ENCODE results near the gene PLXNC1.
A peak's percentile ranks its signal among the peaks of the same experiment; 100 is the strongest.

PLXNC1 gene

DNA sequence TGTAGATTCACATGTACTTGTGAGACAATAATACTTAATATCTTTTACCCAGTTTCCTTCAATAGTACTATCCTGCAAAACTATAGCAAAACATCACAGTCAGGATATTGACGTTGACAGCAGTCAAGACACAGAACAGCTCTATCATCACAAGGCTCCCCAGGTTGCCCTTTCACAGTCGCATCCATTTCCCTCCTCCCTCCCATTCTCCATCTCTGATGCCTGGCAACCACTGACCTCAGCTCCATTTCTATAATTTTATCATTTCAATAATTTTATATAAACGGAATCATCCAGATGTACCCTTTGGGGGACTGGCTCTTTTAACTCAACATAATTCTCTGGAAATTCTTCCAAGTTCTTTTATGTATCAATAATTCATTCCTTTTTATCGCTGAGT, 81.5 kb downstream of the PLXNC1 start:
- no peak for DNase-seq (ENCODE audit: low read depth in 1 of 2, low spot score in 1 of 2)

DNA sequence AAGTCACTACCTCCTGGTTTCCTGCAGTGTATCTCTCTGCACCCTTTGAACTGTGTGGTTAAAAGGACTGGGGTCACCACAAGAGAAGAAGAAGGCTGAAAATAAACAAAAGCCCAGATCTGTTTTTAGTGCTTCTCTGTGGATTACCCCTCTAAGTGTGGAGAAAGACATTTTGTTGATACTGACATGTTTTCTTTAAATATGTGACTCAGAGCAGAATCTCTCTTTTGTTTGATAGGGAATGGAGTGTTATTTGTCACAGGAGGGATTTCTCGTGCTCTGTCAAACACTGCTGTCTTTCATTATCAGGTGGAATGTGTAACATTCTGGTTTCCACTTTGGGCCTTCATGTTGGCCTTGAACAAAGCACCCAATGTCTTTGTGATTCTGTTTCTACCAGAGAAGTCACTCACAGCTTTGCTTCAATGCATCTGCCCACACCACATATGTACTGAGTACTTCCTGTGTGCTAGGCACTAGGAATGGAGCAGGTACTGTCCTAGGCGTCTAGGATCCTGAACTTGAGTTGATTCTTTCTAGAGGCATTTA, 82.1 kb downstream of the PLXNC1 start:
- DNase-seq (ENCODE audit: low read depth in 1 of 2, low spot score in 1 of 2), result no peak

DNA sequence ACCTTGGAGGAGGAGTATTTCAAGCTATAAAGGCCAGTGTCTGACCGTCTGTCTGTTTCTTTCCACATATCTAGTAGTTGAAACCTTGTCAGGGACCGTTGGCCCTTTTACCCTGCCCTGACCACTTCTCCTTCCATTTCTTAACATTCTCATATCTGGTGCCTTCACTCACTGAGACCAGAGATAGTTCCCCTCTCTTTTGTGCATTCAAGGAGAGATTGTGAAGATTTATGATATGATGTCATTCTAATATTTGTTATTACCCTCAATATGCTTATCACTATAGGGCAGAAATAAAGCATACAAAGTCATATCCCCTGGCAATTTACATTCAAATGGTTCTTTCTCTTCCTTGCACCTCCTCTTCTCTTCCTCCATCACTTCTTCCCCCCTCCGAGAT, 83.3 kb downstream of the PLXNC1 start:
- no peak for DNase-seq (ENCODE audit: low read depth in 1 of 2, low spot score in 1 of 2)

DNA sequence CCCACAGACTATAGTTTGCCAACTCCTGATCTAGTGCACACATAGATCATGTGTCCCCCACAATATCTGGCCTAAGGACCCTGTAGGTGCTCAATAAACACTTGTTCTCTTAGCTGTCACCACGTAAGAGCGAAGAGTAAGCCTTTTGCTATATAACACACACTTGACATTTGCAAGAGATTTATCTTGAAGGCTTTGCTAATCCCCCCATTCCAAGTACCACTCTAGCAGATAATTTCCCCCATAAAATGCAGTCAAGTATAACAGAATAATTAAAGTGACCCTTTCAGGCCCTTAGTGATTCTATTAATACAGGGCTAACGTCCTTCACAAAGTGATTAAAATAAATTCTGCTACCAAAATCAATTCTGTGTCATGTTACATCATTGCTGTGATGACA, 87.5 kb downstream of the PLXNC1 start:
- no peak for DNase-seq (ENCODE audit: low read depth in 1 of 2, low spot score in 1 of 2)

DNA sequence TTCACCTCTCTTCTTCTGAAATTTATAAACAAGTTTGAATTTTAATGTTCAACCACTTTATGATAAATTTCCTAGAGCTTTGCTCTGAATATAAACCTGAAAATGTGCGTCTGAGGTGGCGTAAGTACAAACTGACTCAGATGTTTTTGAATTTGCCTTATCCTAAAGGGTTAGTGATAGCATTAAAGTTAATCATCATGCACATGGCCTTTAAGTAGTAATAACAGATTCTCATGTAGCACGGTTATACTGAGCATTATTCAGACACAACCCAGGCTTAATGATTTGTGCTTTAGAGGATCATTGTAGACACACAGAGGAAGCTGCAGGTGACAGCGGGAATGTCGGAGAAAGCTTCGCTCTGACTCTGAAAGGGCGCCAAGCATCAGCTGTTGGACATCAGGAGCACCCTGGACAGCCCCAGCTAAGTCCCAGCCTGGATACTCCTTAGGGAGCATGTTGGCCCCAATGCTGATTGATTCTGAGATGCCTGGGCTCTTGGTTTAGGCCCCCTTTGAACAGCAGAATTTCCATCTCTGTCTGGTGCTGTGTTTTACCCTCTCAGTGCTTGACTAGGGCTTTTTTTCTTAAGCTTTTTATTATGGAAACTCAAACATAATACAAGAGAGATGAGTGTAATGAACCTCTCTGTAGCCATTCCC, 91.1 kb downstream of the PLXNC1 start:
- no peak for DNase-seq (ENCODE audit: low read depth in 1 of 2, low spot score in 1 of 2)

DNA sequence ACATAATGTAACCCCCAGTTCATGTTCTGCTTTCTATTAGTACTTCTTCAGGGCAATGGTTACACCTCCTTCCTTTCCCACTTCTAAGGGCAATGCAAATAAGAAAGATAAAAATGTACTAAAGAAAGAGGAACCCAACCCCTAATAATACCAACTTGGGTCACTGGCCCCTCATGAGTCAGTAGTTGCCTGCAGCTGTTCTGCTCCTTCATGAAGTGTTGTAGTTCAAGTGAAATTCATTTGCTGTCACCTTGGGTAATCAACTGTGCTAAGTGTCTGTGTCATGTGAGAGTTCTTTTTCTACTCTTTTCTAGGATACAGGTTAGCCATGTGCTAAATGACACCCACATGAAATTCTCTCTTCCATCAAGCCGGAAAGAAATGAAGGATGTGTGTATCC, 91.8 kb downstream of the PLXNC1 start:
- no peak for DNase-seq (ENCODE audit: low read depth in 1 of 2, low spot score in 1 of 2)

DNA sequence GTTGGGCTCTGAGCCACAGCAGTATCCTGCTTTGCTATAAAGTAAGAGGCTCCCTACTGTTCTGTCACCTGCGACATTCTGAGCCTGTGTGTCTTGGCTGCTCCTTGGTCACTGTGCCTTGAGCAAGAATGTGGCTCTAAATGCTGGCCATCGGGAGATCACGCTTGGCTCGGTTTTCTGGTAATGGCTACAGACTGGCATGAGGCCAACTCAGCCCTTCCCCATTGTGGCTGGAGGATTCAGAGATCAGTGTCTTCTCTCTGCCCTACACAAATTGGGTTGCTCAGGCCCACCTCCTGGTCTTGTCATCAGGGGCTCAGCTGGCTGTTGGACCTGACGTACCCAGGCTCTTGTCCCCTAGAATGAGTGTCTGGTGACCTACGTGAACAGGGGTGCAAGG, 94.5 kb downstream of the PLXNC1 start:
- DNase-seq (ENCODE audit: low read depth in 1 of 2, low spot score in 1 of 2), result no peak

DNA sequence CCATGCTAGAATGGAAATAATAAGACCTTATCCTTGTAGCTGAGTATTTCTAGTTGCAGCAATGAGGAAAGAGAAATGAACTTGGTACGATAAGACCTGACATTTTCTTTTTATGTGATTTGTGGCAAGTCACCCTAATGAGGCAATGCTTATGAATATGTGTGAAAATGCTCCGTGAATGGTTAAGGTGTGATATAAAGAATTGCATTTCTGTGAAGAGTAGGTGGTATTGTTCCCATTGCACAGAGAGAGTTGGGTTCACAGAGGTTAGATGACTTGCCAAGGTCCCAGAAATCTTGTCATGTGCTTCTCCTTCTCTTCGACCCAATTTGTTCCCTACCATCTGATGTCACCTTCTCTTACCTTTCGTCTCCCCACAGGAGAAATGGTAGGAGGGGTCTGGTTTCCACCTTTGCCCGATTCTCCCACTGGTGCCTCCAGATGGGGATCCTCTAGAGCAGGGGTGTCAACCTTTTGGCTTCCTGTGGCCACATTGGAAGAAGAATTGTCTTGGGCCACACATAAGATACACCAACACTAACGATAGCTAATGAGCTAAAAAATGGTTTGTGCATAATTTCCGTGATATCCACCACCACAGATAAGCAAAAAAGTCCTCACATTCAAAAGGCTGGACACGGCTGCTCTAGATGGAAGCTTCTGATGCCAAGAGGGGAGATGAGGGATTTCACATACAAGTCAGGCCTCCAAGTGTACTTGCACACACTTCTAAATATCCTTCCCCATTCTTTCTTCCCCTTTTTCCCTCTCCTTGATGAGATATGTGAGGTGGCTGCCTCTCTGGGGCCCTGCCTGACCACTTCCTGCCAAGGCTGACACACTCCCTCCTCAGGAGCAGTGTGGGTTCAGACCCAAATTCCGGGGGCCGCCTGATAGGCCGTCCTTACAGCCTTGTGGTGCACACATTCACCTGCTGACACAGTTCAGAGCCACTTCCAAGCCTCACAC, 96.1 kb downstream of the PLXNC1 start:
- peak in 1 of 2 donors; percentile 18 for DNase-seq (ENCODE audit: low read depth in 1 of 2, low spot score in 1 of 2)

DNA sequence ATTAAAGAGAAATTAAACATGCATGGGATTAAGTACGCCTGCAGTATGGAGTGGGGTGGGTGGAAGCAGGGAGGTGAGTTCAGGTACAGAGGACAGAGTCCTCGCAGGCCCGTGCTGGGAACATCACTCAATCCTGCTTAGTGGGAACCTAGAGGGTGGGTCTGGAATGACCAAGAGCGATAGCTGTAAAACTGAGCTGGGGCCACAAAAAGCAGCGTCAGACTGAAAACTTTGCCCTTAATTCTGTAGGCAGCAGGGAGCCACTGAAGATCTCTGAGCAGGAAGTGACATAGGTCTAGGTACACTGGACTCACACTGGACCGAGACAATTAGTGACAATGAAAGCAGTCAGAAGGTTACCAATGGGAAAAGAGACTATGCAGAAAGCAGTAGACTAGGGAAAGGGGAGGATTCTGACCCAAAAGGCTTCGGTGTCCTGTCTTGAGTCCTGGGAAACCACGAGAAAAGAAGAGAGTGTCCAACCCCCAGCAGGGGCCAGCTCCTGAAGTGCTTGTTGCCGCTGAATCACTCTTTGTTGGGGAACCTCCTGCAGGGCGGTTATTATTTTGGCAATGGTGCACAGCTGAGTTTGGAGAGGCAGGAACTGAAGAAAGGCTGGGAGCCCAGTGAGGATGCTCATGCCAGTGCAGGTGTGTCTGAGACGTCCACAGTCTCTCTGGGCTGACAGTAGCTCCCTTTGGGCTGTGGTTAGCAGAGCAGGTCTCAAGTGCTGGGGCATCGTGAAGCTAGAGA, 97.4 kb downstream of the PLXNC1 start:
- no peak for DNase-seq (ENCODE audit: low read depth in 1 of 2, low spot score in 1 of 2)

DNA sequence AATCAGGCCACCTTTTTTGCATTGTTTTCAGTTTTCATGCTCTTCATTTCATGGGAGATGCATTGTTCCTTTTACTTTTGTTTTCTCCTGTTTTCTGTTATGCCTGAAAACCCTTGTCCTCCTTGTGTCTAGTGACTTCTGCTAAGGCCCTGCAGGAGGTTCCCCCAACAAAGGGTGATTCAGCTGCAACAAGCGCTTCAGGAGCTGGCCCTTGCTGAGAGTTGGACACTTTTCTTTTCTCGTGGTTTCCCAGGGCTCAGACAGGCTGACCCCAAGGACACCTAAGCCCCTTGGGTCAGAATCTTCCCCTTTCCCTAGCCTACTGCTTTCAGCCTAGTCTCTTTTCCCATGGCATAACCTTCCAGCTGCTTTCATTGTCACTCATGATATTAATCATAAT, 98.9 kb downstream of the PLXNC1 start:
- no peak for DNase-seq (ENCODE audit: low read depth in 1 of 2, low spot score in 1 of 2)

DNA sequence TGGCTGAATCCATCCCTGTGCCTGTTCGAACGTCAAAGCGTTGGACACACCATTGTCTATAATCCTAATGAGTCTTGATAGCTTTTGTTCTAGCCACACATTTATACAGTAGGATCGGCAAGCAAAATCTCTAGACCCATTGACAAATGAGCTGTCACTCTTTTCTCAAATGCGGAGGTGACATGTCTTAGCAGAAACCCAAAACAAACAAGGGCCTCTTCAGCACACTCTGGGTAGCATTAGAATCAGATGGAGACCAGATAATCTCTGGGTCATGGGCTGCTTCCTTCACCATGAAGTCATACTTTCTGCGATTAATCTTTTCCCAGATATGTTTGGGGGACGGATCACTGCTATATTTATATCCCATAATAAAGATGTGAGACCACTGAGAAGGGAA, 100.2 kb downstream of the PLXNC1 start:
- DNase-seq (ENCODE audit: low read depth in 1 of 2, low spot score in 1 of 2), result no peak

DNA sequence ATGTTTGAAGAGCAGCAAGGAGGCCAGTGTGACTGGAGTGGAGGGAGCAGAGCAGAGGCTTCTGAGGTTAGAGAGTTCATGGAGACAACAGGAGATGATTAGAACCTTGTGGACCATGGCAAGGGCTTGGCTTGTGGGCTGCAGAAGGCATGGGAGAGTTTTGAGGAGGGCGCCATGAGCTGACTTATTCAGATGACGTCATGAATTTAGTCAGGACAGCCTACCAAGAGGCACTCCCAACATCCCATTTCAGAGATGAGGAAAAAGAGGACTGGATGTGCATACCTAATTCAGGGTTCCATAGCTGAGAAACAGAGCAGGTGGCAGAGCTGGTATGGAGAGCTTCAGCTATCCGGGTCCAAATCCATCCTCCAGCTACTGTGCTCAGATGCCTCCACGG, 101.8 kb downstream of the PLXNC1 start:
- DNase-seq (ENCODE audit: low read depth in 1 of 2, low spot score in 1 of 2), result no peak

DNA sequence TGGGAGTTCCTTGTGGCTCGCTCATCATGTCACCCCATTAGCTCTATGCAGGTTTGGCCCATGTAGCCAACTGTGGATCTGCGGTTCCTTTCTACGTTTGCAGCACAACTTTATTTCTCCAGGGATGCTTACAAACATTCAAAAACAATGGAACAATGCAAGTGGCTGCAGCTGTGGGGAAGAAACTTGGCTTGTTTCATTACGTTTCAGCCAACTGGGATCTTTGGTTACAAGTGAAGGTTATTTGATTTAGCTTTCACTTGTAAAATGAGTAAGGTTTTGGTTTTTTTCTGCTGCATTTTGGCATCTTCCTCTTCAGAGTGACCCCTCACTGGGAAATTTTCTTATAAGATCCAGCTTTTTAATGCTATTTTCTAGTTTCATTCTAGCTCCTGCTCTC, 105.9 kb downstream of the PLXNC1 start:
- DNase-seq (ENCODE audit: low read depth in 1 of 2, low spot score in 1 of 2), result no peak

DNA sequence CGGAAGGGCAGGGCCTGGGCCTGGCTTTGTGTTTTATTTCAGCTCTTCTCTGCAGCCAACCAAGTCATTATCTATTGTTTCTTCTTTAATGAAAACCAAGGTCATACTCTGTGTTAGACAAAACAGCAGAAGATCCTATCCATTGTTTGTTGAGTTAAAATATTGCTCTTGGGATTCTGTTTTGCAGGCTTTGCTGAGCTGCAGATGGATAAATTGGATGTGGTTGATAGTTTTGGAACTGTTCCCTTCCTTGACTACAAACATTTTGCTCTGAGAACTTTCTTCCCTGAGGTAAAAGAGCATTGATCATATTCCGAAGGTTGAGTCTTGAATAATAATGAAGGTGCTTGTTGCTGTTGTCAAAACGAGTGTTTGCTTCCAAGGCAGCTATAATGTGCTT, 106.6 kb downstream of the PLXNC1 start:
- DNase-seq (ENCODE audit: low read depth in 1 of 2, low spot score in 1 of 2), result no peak

DNA sequence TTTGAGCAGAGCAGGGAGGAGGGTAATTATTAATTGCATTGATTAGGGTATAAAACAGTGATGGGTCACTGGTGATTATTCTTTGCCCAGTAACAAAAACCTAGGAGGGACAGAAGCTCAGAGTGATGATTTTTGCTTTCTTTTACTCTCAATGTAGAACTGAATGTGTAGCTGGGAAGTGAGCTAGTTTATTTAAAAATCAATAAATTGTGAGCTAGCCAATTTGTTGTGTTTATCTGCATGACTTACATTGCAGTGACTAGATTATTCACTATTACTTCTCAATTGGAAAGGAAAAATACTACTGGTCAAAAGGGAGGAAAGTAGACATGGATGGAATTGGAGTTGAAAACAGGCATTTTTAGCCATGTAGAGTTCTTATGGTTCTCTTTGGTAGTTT, 107.1 kb downstream of the PLXNC1 start:
- DNase-seq (ENCODE audit: low read depth in 1 of 2, low spot score in 1 of 2), result no peak

DNA sequence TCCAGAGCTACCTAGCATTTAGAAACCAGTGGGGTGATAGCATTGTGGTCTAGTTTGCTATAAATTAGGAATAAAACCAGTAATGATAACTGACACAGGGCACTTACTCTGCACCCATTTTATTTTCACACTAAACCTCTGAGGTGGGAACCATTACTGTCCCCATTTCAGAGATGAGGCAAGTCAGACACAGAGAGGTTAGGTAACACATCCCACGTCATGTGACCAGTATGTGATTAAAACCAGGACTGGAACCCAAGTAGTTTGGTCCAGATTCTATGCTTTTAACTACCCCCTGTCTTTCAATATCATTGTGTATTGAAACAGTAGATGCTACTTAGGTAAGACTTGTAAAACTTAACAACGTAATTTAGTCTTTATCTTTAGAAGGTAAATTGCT, 110.2 kb downstream of the PLXNC1 start:
- no peak for DNase-seq (ENCODE audit: low read depth in 1 of 2, low spot score in 1 of 2)

DNA sequence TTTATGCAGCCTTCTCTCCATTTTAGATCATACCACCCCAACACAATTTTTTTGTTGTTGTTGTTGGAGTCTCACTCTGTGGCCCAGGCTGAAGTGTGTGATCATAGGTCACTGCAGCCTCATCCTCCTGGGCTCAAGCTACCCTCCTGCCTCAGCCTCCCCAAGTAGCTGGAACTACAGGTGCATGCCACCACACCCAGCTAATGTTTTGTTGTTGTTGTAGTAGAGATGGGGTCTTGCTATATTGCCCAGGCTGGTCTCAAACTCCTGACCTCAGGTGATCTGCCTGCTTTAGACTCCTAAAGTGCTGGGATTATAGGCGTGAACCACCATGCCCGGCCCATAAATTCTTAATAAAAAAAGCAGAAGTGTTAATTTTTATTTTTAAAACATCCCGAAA, 111.6 kb downstream of the PLXNC1 start:
- DNase-seq (ENCODE audit: low read depth in 1 of 2, low spot score in 1 of 2), result no peak

DNA sequence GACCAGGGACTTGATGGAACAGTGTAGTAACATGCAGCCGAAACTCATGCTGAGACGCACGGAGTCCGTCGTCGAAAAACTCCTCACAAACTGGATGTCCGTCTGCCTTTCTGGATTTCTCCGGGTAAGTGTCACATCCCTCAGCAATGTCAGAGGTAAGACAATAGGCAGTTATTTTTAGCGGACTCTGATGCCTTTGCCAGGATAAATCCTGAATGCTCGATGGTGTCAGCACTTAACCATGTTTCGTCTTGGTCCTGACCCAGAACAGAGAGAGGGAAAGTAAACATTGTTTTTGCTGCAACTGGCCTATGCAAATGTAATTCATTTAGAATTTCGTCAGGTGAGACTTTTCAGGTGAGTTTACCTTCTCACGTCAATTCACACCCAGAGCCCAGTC, 112.3 kb downstream of the PLXNC1 start:
- DNase-seq (ENCODE audit: low read depth in 1 of 2, low spot score in 1 of 2), result no peak

DNA sequence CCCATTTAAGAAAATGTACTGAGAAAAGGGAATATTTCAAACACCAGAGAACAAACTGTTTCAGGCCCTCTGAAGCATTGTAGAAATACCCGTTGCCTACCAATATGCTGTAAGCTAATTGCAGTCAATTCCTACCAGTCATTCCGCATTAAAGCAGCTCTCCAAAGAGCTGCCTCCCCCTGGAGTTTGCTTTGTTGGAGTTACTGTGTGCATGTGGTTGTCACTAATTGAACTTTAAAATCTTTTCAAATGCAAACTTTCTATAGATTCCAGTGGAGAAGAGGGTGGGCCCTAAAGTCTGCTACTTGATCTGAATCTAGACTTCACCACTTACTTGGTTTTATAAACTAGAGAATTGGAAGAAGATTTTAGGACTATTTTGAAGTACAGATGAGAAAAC, 112.7 kb downstream of the PLXNC1 start:
- DNase-seq (ENCODE audit: low read depth in 1 of 2, low spot score in 1 of 2), result no peak

DNA sequence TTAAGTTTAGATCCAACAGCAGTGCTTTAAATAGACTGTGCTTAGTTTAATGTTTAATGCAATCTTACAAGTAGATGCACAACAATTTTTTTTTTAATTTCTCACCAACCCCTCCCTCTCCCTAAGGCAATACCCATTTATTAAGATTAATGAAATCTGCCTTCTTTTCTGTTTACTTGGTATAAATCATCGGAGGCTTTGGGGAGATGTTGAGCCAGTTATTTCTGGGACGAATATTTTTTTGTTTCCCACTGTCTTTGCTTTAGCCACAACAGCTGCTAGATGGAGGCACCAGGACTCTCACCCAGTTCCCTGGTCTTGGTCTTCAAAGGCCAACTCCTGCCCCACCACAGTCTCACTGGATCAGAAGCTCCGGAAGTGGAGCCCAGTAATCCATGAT, 113.4 kb downstream of the PLXNC1 start:
- DNase-seq (ENCODE audit: low read depth in 1 of 2, low spot score in 1 of 2), result no peak

DNA sequence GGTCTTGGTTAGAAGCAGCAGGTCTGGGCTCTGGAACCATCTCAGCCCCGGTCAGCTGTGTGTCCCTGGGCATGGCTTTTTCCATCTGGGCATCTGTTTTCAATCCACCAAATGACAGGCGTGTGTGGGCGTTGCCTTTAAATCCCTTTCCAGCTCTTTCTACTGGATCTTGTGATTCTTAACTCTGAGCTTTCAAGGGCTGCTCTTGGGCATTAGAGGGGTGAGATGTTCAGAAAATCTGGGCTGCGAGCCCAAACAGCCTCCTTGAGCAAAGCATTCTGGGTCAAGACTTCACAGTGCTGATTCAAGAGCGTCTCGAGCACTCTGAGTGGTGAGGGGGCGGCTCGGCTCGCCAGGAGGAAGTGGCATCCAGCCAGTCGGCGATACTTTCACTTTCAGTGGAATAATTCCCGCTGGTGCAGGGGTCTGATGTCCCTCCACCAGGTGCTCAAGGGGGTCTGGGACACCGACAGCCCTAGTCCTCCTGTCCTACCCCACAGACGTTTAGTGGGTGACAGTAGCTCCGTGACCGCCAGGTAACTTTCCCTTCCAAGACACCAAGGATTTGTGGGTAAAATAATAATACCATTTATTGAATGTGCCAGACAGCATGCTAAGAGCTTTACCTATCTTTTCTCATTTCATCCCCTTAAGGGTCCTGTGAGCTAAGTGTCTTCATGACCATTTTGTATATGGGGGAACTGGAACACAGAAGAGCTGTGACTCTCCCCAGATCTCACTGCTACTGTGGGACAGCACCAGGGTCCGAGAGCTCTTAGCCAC, 114.0 kb downstream of the PLXNC1 start:
- peak; percentile 44 to 62 for DNase-seq (ENCODE audit: low read depth in 1 of 2, low spot score in 1 of 2)

Data from activated CD4-positive, alpha-beta T cell treated with anti-CD3 and anti-CD28 coated beads, Interleukin-2, amount 50 U/mL, for 24 hours (primary cell).